Glomerular endothelial cell (primary cell): ENCODE data around the gene SLC7A11. TPM values are rescaled to one million over a fixed set of nuclear protein-coding genes. Genes with fewer than 3 reads are reported as not detected.
"Not testable (repeated sequence)": the region's sequence is repeated elsewhere in the genome, so short reads cannot be mapped to it uniquely, and the experiment has no call there.

Source experiments
- DNase-seq: peaks from one replicate; pipeline ENCODE4 v3.0.0-alpha.2; 2011; ENCODE audit warnings: low read depth, low spot score; ENCODE audit errors: extremely low read depth
- total RNA-seq: library from RNA; depleted of rRNA; stranded (reverse); fragments of >200 nt; gene quantifications from 2 replicates; pipeline ENCODE4 v1.2.3, GENCODE V29; 2015

Gene SLC7A11
- total RNA-seq, 1 donor from 2014 or later = 28.0 TPM

DNA sequence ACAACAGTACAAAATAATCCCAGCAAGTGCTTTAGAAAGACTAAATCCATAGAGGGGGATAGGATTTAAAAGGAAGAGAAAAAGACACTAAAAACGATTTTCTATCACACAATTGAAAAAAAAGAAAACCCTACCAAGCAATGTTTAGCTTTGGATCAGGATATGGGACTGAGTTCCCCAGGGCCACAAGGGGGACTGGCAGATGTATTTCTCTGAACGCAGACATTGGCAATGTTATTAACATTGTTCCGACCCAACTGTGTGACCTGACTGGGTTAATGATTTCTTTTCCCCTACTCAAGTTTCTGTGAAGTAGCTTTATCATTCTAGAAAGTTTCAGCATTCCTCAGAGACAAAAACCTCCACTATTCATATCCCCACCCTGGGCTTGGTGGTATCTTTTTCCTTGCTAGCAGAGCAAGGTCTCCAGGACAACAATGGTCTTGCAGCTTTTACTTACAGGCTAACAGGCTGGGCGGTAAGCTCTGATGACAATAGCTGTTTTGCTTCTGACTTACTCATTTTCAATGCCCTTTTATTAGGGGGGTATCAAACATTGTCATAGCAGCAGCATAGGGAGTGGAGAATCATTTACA, 25.8 kb downstream of the SLC7A11 start:
- DNase-seq = no peak

DNA sequence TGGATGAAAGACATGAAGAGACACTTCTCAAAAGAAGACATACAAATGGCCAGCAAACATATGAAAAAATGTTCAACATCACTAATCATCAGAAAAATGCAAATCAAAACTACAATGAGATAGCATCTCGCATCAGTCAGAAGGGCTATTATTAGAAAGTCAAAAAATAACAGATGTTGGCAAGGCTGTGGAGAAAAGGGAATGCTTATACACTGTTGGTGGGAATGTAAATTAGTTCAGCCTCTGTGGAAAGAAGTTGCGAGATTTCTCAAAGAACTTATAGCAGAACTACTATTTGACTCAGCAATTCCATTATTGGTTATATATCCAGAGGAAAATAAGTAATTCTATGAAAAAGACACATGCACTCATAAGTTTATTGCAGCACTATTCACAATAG, 31.6 kb downstream of the SLC7A11 start:
- not testable (repeated sequence) for DNase-seq

DNA sequence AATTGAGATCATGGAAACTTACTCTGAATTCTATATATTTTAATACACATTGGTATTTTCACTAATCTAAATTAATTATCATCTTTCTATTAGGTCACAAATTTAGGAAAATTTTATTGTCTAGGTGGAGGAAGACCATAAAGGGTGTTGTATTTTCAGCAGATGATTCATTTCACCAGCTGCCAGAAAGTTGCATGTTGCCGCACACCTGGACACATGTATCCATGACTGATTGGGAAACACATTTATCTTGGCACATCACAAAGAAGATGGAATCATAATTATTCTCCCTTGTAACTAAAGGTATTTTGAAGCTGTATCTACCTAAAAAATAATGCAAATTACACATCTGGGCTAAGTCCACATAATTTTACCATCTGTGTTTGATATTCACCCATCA, 33.1 kb downstream of the SLC7A11 start:
- no peak for DNase-seq

DNA sequence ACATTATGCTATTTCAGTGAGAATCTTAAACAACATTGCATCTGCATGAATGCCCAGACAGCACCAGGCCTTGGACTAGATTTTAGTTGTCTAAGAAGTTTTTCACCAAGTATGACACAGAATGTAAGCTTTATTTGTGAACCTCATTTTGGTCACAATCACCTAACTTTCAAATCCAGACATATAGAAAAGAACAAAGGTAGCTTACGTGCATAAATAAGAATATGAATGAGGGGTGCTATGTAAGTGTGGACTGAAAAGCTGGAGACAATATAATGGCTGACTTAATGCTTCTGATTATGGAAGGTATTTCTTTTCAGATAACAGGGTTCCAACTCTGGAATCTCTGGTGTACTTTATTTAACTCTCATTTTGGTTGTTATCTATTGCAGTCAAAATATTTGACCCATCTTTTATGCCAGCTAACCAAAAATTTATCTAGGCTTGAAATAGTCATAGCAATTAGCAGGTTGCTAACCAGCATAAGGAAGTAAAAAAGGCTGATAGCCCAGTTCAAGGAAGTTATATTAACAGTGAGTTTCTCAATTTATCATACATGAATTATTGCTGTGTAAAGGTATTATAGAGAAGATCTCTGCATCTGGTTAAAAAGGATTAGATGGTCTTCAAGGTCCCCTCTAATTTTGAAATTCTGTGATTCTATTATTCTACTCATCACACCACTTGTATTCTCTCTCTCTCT, 36.5 kb downstream of the SLC7A11 start:
- DNase-seq = no peak

DNA sequence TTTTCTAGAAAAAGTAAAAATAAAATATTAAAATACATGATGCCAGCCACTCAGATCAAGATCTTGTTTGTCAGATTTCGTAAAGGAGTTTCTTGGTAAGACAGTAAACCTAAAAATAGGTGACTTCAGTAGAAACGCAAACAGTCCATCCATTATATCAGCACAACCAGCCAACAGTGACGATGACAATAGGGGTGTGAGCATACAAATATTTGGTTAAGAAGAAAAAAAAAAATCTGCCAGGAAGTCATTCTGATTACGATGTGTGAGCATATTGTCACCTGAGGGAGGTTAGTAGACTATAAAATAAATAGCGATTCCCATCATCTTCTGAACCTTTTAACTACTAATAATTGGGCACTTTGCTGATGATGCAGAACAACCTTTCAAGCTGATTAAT, 37.6 kb downstream of the SLC7A11 start:
- DNase-seq = no peak

DNA sequence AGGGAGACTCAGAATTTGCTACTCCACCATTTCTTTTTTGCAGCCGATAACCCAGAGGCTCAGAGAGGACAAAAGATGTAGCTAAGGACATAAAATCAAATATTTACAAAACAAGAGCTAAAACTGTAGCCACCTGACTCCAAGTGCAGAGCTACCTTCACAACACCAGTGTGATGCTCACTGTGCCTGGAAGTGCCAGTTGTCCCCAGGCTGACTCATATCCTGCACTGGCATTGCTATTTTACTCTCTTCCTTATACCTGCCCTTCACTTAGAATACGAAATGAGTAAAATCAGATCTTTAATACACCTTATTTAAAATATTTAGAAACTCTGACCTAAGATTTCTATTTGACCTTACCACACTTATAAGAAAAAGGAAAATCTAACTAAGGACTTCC, 39.5 kb downstream of the SLC7A11 start:
- no peak for DNase-seq

DNA sequence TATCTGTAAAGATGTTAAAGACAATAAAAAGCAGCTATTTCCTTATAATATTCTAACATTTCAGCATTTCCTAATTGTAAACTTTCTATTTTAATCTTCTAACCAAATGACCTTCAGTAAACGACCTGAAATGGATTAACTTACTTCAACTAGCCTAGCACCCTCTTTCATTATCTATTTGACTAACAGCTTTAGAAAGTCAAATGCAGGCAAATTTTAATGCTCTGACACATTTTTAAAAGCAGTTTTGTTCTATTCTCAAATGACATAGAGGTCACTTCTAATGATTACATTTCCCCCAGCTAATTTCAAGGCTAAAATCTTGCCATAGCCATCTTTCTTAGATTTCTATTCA, 41.9 kb downstream of the SLC7A11 start:
- no peak for DNase-seq

DNA sequence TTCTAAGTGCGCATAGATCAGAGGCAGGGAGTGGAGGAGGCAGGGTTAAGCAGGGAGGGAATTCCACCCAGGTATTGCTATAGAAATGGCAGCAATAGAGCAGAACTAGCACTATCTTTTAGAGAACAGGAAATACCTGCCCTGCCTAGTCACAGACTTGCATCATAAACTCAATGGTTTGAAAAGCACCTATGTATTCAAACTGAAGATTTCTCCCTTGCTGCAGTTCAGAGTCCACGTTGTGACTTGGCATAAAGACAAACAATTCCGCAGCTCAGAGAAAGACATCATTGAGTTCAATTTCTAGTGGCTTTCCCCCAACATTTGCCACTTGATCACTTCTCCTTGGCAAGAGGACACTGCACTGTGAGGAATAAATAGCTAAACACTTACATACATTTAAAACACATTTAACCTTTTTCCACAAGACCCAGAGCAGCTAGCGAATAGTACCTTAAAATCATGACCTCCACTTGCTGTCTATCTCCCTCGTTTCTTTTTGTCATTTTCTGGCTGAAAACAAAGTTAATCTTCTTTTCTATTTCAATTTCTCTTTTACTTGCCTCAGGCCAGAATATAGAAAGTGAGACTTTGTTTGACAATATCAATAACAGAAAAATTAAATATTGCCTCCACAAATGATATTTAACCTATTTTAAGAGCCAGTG, 42.4 kb downstream of the SLC7A11 start:
- DNase-seq = no peak

DNA sequence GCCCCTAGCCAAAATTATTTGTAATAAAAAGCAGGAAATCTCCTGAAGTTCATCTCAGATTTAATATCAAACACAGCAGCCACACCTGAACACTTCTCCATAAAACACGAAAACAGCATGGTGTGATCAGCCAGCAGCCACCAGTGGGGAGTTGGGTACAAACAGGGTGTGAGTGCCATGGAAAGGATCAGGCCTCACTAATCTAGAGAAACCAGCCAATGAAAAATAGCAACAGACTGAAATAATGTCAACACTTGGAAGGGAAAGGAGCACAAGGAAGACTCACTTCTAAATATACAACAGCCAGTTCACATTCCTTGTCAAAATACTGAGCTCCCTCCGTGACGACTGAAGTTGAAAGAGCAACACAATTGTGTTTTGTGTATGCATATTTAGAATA, 46.0 kb downstream of the SLC7A11 start:
- no peak for DNase-seq

DNA sequence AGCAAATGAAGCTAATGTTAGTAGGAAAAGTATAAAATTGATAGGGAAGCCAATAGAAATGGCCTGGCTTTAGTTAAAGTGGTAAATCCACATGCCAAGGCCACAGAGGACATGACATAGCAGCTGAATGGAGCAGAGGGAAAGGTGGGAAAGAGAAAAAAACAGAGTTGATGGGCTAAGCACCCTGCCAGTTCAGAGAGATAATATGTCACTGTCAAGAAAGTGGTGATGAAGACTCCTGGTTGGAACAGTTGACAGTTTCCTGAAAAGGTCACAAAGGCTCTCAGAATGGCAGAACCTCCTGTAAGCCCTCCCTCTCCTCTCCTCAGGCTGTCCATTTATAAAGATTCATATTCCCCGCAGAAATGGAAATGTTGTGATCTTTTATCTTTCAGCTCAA, 48.2 kb downstream of the SLC7A11 start:
- DNase-seq = no peak

DNA sequence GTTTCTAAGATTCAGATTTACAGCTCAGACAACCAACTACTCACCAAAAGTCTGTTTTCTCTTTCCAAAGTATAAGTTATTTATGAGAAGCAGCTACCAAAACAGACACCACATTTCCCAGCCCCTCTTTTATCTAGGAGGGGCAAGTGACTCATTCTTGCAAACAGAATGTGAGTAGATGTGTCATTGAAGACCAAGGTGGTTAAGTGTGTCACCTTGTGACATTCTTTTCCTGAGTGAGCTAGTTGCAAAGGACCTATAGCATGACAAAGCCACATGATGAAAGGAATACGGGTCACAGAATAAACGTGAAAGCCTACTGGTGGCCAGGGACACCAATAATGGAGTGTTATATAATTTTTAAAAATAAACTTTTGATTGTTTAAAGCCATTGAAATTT, 50.0 kb downstream of the SLC7A11 start:
- no peak for DNase-seq

DNA sequence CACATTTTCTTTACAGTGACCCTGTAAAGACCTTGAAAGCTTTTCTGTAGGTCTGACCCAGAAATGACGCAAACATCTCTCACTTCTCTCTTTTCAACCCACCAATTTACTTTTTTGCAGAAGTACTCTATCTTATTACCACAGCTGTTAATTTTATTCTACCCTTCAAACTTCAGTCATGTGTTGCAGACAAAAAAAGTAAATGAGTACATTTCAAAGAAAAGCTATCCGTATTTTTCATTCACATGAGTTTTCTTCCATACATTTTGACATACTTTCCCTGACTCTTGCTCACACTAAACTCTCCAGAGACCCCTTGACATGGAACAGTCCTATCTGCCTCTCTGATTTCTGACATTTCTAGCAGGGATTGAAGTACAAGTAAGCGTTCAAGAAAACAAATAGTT, 51.7 kb downstream of the SLC7A11 start:
- no peak for DNase-seq

DNA sequence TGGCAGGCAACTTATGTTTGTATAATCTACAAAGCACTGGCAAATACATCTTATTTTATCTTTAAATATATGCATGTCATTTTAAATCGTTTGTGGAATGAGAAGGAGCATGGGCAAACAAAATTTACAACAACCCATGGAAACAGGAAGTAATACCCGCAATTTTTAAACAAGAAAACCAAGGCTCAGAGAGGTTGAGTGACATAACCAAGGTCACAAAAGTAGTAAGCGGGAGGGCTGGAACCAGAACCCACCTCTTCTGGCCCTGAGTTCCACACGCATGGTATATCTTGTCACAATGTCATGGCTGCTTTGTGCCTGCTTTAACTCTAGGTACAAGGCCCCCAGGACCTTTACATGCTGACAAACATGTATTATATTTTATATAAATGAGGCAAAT, 52.9 kb downstream of the SLC7A11 start:
- DNase-seq = no peak

DNA sequence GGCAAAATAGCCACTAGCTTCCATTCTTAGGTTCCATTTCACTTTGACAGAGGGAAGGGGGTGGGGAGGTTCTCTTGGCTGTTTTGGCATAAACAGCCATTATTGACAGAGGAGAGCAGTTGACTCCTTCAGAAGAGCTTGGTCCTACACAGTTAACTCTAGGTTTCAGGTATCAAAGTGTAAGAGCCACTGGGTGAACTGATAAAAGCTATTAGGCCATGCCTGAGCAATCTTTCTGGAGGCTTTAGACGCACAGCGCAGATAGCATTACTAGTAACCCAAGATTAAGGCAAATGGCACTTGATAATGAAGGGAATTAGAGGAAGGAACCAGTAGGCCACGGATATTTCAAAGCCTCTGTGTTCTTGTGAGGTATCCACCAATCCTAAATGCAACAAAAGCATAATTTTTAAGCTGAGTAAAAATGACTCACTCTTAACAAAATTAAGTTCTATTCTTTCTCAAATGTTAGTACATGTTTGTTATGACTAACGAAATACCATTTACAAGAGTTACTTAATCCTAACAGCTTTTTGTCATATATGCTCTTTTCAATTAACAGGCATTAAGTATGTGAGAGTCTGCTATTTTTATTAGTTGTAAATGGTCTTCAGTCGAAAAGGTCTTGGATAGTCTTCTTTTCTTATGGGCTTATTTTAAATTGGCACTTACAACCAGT, 53.6 kb downstream of the SLC7A11 start:
- no peak for DNase-seq

DNA sequence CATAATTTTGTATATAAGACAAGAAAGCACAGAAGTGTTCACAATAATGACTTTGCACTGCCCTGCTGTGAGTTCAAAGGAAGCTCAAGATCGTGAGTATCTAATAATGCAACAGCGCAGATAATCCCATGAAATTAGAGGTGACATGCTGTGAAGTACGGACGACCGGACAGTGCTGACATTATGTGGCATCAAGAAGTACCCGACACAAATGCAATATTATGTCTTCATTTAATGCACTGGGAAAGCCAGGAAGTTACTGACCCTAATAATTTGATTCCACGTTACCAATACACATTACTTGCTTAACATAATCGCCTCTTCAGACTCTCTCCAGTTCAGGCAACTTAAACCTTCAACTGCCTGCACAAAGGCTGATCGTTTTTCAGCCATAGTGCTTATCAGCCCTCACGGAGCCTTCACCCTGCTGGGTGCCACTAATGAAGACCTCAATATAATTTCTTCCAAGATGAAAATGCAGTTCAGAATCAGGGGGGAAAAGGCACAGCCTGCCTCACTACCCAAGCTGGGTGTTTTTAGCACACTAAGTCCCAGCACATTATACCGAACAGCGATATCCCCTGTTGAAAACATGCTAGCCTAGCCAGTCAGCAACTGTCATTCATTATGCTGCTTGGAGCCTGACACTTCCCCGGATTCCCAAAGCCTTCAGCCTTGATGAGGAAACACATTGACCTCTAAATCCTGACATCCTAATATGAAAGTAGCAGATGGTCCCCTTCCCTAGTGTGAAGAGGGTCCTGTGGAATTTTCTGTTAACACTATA, 56.1 kb downstream of the SLC7A11 start:
- no peak for DNase-seq

DNA sequence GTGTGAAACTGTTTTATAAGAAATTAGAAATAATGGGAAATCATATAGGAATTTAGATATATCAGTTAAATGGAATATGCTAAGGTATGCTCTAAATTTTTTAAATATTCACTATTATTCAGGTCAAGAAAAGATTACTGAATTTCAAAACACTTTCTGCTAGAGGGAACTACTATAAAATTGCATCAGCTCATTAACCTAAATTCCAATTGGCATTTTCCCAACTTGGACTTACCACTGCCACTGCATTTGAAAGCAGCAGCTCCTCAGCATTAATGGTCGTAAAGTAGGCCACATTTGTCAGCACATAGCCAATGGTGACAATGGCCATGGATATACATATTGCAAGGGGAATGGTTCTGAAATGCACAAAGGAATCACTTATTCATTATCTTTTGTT, 57.3 kb downstream of the SLC7A11 start:
- DNase-seq = no peak

DNA sequence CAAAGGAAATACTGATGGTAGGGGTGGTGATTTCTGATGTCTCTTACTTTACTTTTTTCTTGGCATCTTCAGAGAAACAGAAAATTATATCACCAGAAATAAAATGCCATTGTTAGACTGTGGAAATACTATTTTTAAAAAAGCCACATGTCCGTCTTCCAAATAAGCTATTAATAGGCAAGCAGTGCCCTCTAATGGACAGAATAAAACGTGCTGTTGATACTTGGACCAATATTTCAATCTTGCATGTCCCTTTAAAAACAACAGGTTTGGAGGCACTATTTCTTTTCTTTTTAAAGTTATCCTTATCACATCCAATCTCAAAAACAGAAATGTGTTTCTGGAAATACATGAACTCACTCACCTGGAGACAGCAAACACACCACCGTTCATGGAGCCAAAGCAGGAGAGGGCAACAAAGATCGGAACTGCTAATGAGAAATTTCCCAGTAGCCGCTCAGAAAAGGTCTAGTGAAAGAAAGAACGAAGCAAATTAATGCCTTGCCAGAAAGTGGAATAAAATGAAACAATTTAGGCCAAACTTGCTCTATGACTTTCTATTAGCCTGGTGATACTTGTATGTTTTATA, 59.2 kb downstream of the SLC7A11 start:
- DNase-seq = peak; percentile 56

DNA sequence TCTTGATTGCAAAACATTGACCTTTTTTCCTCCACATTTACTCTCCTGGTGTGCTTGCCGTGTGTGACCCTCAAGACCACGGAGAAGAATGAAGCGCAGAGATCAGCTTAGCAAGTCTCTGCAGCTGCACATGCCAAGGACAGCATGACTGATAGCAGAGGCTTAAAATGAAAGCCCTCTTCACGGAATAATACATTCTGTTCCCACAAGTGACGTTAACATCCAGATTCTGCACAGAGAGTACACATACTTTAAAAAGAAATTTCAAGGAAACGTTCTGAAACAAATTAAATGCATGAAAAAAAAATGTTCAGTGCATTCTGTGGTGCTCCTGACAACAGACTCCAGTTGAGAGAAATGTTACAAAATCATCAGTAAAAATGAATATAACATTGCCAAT, 60.9 kb downstream of the SLC7A11 start:
- DNase-seq = no peak

DNA sequence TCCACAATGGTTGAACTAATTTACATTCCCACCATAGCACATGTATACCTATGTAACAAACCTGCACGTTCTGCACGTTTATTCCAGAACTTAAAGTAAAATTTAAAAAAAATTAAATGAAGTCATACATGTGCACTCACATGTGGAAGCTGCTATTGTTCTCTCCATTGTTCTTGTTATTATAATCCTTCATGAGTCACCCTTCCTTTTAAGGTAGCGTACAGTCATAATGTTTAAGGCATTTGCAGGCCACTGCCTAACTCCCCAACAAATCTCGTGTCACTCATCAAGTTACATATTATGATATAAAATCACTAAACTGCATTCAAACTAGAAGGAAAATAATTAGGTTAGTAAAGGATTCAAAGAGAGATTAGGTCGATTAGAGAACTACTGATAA, 63.6 kb downstream of the SLC7A11 start:
- peak; percentile 36 for DNase-seq

DNA sequence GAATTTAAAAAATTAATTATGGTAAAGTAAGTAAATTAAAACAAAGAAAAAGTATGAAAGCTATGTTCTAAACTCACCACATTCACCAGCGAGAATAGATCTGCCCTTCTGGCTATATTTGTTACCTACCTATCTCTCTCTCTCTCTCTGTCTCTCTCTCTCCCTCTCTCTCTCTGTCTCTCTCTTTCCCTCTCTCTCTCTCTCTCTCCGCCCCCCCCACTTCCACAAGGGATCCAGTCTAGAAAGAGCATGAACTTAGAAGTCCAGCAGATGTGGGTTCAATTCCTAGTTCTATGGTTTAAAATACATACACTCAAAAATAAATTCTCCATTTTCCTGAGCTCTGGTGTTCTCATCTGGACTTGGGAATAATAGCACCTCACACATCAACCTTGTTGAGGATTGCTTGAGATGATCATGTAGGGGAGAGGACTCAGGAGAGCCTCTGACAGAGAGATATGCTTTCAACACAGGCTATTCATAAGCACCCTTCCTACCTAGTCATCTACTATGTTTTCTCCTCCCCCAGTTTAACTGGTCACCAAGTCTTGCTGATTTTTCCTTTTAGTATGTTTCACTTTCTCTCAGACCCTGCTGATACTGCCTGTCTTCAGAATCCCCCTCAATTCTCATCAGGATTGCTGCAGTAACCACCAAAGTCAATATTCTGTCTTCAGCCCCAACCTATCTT, 64.7 kb downstream of the SLC7A11 start:
- no peak for DNase-seq
